Measurements from ENCODE around the gene SERINC2.

Gene SERINC2

GRCh38 chr1:31412732-31413404 is at the start of gene SERINC2:
Gene SERINC2, plus strand, starts transcription at chr1:31413213. Its CDS starts 53 bp downstream, at chr1:31413266.
- DNase-seq (ENCODE audit: low read depth in 2 of 2): no peak

GRCh38 chr1:31364561-31365250 is 48.3 kb upstream of the SERINC2 start:
- DNase-seq (ENCODE audit: low read depth in 2 of 2): no peak

GRCh38 chr1:31366796-31367195 is 46.2 kb upstream of the SERINC2 start:
- no peak for DNase-seq (ENCODE audit: low read depth in 2 of 2)

GRCh38 chr1:31368611-31369107 is 44.4 kb upstream of the SERINC2 start:
- no peak for DNase-seq (ENCODE audit: low read depth in 2 of 2)

- DNase-seq (ENCODE audit: low read depth in 2 of 2): no peak
Observed at GRCh38 chr1:31370021-31370420, 43.0 kb upstream of the SERINC2 start.

GRCh38 chr1:31370565-31370964 is 42.4 kb upstream of the SERINC2 start:
- DNase-seq (ENCODE audit: low read depth in 2 of 2): no peak

- DNase-seq (ENCODE audit: low read depth in 2 of 2): no peak
Observed at GRCh38 chr1:31371121-31371959, 41.7 kb upstream of the SERINC2 start.

- DNase-seq (ENCODE audit: low read depth in 2 of 2): no peak
Observed at GRCh38 chr1:31372051-31372450, 41.0 kb upstream of the SERINC2 start.

- no peak for DNase-seq (ENCODE audit: low read depth in 2 of 2)
Observed at GRCh38 chr1:31372751-31373055, 40.3 kb upstream of the SERINC2 start.

GRCh38 chr1:31373056-31373896 is 39.7 kb upstream of the SERINC2 start, which contains the start of gene FABP3:
Gene FABP3, minus strand, starts transcription at chr1:31373076. Its CDS starts 62 bp downstream, at chr1:31373014.
- no peak for DNase-seq (ENCODE audit: low read depth in 2 of 2)

- no peak for DNase-seq (ENCODE audit: low read depth in 2 of 2)
Observed at GRCh38 chr1:31373897-31374486, 39.0 kb upstream of the SERINC2 start.

GRCh38 chr1:31374511-31375196 is 38.4 kb upstream of the SERINC2 start:
- no peak for DNase-seq (ENCODE audit: low read depth in 2 of 2)

- DNase-seq (ENCODE audit: low read depth in 2 of 2): no peak
Observed at GRCh38 chr1:31376375-31377134, 36.5 kb upstream of the SERINC2 start.

GRCh38 chr1:31377364-31377863 is 35.6 kb upstream of the SERINC2 start:
- no peak for DNase-seq (ENCODE audit: low read depth in 2 of 2)

GRCh38 chr1:31378001-31378400 is 35.0 kb upstream of the SERINC2 start:
- DNase-seq (ENCODE audit: low read depth in 2 of 2): no peak

- DNase-seq (ENCODE audit: low read depth in 2 of 2): no peak
Observed at GRCh38 chr1:31380181-31380580, 32.8 kb upstream of the SERINC2 start.

- DNase-seq (ENCODE audit: low read depth in 2 of 2): no peak
Observed at GRCh38 chr1:31381394-31382294, 31.4 kb upstream of the SERINC2 start.

- no peak for DNase-seq (ENCODE audit: low read depth in 2 of 2)
Observed at GRCh38 chr1:31382379-31382989, 30.5 kb upstream of the SERINC2 start.
